ENCODE results near the gene MEGF9.
"Not testable (repeated sequence)": the region's sequence is repeated elsewhere in the genome, so short reads cannot be mapped to it uniquely, and the experiment has no call there.

The MEGF9 gene

DNA sequence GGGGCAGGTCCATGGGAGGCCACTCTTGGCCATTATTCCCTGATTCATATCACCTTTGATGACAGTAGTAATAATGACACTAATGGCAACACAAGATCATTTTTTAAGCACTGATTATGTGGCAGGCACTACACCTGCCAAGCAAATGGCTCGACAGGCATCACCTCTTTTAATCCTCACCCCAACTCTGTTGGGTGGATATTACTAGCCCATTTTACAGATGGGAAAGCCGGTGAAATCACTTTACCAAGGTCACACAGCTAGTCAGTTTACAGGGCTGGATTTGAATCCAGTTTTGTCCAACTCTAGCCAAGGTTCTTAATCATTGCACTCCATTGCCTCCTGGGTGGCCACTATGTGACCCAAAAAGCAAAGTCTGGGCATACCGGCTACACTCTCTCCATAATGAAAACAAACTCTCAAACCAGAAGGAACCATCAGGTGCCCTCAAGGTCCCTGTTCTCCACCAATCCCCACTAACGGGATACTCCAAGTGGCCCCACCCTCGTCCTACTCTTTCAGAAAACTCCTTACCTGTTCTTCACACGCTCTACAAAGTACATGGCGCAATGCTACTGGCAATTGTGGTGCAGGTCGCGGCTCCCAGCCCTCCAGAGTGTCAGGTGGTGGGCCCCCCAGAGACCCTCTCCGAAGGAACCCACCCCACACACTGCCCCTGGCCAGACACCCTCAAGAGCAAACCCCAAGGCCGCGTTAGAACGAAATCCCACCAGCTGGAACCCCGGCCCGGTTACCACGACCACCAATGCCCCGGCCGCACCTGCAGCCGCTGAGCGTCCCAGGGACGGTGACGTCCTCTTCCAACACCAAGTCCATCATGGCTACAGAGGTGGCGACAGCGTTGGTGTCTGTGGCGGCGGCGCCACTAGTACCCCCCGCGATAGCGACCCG, 134.9 kb downstream of the MEGF9 start:
- no peak for DNase-seq (ENCODE audit: low read depth in 1 of 2, low spot score in 1 of 2)

DNA sequence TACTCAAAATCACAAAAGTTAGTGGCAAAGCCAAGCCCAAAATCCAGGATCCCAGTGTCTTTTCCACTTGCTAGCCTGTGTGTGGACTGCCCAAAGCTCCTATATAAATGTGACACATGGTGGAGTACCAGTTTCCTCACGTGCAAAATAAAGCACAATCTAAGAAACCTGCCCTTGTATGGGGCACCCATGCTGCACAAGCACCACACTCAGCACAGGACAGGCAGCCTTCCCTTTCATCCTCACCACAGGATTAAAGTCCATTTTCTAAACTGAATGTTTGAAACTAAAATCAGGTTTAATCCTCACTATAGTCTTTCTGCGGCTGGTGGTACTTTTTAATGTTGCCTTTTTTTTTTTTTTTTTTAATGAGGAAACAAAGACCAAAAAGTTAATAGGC, 139.8 kb downstream of the MEGF9 start:
- DNase-seq (ENCODE audit: low read depth in 1 of 2, low spot score in 1 of 2) = no peak

DNA sequence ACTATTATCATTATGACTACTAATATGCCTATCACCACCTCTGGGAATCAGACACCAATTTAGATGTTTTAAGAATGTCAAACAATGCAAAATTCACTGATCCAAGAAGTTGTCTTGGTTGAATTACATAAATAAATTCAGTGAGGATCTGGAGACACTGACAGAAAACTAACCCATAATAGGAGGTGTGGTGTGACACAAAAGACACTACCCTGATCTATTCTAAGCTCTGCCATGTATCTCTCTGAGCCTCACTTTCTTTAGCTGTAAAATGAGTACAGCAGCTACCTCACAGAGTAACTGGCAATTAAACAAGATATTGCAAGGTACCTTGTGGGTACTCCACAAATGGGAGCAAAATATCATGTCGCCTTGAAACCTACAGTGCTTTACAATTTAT, 141.8 kb downstream of the MEGF9 start:
- DNase-seq (ENCODE audit: low read depth in 1 of 2, low spot score in 1 of 2) = no peak

DNA sequence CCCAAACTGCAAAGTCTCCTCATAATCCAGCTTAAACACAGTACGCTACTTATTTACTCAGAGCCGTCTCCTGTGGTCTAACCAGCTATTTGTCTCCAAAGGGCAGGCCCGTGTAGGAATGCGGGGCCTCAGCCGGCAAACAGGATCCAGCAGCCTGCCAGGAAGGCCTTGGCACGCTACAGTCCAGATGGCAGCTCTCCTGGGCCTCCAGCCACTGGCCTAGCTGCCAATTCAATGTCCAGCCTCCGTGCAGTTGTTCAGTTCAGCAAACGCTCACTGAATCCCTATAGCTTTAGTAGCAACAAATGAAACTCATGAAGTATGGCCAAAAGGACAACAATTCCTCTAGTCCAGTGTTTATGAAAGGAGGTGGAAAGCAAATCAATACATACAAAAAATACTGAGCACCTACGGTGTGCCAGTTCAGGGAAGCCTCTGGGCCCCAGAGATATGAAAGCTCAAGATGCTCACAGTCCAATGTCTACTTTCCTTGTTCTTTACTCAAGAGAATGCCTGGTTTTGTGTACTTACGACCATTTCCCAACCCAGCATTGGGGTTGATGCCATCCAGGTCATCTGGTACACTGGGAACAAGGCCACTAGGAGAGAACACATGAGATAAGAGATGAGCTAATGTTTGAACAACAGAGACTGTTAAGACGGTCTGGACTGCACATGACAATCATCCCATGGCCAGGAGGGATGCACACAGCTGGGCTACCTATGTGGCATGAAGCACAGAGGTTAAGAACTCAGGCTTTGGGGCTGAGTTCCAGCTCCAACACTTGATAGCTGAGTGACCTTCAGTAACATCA, 142.6 kb downstream of the MEGF9 start:
- no peak for DNase-seq (ENCODE audit: low read depth in 1 of 2, low spot score in 1 of 2)

- no peak for DNase-seq (ENCODE audit: low read depth in 1 of 2, low spot score in 1 of 2)
Observed at GRCh38 chr9:120570296-120570695, 144.0 kb downstream of the MEGF9 start.

GRCh38 chr9:120569556-120569955, 144.7 kb downstream of the MEGF9 start:
- no peak for DNase-seq (ENCODE audit: low read depth in 1 of 2, low spot score in 1 of 2)

- DNase-seq (ENCODE audit: low read depth in 1 of 2, low spot score in 1 of 2) = no peak
Observed at GRCh38 chr9:120568816-120569215, 145.5 kb downstream of the MEGF9 start.

- DNase-seq (ENCODE audit: low read depth in 1 of 2, low spot score in 1 of 2) = no peak
Observed at GRCh38 chr9:120567874-120568273, 146.4 kb downstream of the MEGF9 start.

DNA sequence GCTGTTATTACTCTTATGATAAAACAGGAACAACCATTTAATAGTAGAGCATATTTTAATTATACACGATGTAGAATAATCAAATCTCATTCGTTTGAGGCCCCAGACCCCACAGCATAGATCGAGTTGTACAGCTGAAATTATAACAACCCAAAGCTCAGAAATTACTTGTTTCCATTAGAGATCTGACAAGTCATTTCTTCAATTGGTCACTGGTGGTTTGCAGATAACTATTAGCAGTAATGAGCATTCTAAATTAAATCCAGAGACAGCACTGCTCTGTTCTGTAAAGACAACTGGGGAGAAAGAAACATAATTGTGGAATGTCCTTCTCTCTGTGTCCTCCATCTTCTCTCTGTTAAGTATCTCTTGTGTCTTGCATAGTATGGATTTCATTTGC, 147.2 kb downstream of the MEGF9 start:
- no peak for DNase-seq (ENCODE audit: low read depth in 1 of 2, low spot score in 1 of 2)

DNA sequence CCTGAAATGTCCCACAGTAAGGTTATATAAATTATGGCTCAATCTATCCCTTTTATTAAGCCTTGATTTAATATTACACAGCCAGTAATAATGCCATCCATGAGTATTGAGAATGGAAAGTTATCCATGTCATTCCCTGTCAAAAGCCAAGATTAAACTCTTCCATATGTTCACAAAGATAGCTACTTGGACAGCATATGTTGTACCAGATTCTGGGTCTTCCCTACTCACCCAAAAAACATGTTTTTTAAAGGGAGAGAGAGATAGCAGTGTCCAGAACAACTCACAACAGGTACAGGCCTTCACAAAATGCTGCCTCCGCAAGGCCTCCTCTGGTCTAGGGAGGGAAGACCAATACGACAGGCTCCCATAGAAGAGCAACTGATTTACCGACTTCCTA, 149.7 kb downstream of the MEGF9 start:
- no peak for DNase-seq (ENCODE audit: low read depth in 1 of 2, low spot score in 1 of 2)

DNA sequence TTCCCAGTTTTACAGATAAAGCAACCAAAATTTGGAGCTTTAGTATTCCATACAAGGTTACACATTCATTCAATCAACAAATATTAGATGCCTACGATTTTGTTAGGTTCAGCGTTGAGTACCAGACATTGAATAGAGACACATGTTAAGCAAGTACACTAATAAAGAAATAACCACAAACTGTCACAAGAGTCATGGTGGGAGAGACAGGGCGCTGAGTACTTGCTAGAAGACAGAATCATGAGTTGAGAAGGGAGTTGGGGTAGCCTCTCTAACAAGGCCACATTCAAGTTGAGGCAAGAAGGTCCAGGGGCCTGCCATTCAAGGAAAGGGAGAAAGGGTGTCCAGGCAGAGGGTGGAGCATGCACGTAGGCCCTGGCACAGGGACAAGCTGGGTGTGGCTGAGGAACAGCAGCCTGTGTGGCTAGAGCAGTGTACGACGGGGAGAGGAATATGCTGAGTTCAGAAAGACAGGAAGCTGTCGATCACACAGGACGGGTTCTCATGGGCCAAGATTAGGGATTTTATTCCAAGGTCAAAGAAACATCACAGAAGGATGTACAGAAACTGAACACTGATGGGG, 151.3 kb downstream of the MEGF9 start:
- no peak for DNase-seq (ENCODE audit: low read depth in 1 of 2, low spot score in 1 of 2)

GRCh38 chr9:120561709-120562108, 152.6 kb downstream of the MEGF9 start:
- no peak for DNase-seq (ENCODE audit: low read depth in 1 of 2, low spot score in 1 of 2)

- no peak for DNase-seq (ENCODE audit: low read depth in 1 of 2, low spot score in 1 of 2)
Observed at GRCh38 chr9:120559546-120559945, 154.7 kb downstream of the MEGF9 start.

DNA sequence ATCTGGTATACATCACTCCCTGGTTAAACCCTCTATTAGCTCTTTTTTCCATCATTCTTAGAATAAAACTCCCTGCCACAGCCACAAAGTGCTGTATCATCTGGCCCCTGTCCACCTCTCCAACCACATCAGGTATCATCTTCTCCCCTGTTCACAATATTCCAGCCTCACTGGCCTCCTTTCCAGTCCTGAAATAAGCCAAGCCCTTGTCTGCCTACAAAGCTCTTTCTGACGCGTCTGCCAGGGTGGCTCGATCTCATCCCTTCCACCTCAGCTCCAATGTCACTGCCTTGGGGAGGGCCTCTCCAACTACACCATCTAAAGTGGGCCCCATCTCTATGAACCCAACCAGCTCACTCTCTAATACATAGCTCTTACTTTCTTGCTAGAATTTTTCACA, 155.8 kb downstream of the MEGF9 start:
- DNase-seq (ENCODE audit: low read depth in 1 of 2, low spot score in 1 of 2) = no peak

DNA sequence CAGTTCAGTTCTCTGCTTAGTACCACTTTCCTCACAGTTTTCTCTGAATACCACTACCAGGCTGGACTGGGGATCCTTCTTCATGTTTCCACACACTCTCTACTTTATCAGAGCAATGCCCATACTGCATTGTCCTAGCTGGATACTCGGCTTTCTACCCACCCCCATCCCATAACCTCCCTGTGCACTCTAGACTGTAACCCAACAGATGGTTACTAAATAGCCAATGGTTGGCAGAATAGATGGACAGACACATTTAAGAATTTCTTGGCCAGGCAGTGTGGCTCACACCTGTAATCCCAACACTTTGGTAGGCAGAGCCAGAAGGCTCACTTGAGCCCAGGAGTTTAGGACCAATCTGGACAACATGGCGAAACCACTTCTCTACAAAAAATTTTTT, 157.1 kb downstream of the MEGF9 start:
- DNase-seq (ENCODE audit: low read depth in 1 of 2, low spot score in 1 of 2) = no peak

GRCh38 chr9:120556775-120557174, 157.5 kb downstream of the MEGF9 start:
- no peak for DNase-seq (ENCODE audit: low read depth in 1 of 2, low spot score in 1 of 2)

DNA sequence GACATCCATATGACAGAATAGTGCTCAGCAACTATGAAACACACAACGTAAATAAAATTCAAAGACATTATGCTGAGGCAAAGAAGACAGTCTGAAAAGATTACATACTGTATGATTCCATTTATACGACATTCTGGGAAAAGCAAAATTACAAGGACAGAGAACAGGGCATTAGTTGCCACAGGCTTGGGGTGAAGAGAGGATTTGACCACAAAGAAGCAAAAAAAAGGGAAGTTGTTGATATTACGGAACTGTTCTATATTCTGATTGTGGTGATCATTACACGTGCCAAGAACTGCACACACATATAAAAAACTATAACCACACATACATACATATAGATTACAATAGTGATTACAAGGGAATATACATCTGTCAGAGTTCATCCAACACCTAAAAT, 158.4 kb downstream of the MEGF9 start:
- no peak for DNase-seq (ENCODE audit: low read depth in 1 of 2, low spot score in 1 of 2)

- DNase-seq (ENCODE audit: low read depth in 1 of 2, low spot score in 1 of 2) = not testable (repeated sequence)
Observed at GRCh38 chr9:120552210-120552704, 162.0 kb downstream of the MEGF9 start.
